GM19238 (cell line): ENCODE results near the gene FCGR3A.
"Not testable (repeated sequence)": the region's sequence is repeated elsewhere in the genome, so short reads cannot be mapped to it uniquely, and the experiment has no call there.

Experiments used
- DNase-seq: peaks from one replicate; pipeline ENCODE4 v3.0.0; 2011; ENCODE audit warnings: low spot score; ENCODE audit not compliant: insufficient read length

Gene FCGR3A

DNA sequence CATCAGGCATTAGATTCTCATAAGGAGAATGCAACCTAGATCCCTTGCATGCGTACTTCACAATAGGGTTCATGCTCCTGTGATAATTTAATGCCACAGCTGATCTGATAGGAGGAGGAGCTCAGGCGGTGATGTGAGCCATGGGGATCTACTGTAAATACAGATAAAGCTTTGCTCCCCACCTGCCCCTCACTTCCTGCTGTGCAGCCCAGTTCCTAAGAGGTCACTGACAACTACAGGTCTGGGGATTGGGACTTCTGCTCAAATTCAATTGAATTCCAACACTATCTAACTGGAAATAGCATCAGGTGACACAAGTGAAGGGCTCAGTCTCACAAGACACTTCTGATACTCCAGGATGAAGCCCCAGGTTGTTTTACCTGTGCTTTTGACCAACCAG, 7.4 kb upstream of the FCGR3A start:
- not testable (repeated sequence) for DNase-seq

DNA sequence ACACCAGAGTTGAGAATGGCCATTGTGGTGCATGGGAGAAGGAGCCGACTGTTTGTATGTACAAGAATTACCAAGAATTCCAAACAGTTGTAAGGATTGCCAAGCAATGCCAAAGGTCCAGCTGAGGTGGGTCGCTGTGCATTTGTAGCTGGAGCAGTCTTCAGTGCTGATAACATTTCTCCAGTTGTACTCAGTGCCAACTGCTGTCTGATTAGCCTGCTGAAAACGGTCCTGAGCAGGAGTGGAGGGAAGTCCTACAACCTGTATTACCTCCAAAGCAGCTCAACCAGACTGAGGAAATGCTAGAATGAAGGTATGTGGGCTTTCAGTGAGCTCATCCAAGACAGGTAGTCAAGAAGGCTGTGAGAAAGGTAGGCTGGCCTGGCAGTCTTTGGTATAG, 6.5 kb upstream of the FCGR3A start:
- DNase-seq = not testable (repeated sequence)

GRCh38 chr1:161554815-161555417, 5.3 kb upstream of the FCGR3A start:
- DNase-seq = not testable (repeated sequence)

DNA sequence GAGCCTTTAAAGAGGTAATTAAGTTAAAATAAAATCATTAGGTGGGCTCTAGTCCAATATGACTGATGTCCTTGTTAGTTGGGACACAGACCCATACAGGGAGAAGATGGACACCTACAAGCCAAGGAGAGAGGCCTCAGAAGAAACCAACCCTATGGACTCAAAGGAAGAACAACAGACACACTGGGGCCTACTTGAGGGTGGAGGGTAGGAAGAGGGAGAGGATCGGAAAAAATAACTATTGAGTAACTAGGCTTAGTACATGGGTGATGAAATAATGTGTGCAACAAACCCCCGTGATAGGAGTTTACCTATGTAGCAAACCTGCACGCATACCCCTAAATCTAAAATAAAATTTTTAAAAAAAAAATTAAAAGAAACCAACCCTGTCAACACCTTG, 4.7 kb upstream of the FCGR3A start:
- not testable (repeated sequence) for DNase-seq

DNA sequence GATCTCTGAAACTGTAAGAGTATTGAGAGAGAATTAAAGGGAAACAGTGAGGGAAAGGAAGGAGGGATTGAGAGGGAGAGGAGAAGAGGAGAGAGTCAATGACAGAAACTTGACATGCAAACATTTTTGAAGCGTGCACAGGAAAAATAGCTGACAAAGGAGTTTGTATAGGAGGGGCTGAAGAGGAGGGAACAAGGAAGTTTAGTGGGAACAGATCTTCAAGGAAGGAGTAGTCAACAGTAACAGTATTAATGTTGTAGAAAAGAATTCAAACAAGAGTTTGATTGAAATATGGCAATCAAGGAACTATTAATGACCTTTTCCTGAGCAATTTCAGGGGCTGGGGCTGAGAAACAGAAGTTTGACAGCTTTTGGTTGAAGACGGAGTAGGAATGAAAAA, 4.0 kb upstream of the FCGR3A start:
- DNase-seq = not testable (repeated sequence)

GRCh38 chr1:161550942-161551341, 1.3 kb upstream of the FCGR3A start:
- not testable (repeated sequence) for DNase-seq

DNA sequence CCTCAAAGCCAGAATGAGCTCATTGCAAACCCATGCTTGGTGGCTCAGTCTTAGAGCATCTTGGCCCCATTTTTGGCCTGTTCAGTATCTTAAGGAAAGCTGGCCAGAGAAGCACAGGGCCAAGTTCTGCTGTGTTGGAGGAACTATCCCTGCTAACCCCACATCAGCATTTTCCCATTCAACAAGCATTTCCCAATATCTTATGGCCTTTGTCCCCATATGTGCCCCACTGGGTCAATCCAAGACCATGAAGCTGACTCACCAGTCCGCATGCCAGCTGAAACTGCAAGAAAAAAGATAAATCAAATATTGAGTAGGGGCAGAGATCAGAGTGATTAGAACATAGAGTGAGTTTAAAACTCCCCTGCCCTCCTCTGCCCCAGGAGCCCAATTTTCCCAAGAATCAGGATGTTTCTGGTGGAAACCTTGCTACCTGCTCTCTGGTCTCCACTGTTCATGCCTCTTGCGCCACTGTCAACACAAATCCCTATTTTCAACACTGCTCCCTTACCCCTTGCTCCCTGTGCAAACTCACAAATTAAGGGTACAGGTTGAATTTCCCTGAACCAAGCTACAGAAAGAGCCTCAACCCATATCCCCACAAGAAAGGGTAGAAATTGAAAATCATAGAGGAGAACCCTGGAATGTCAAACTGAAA, 740 bp downstream of the FCGR3A start:
- DNase-seq = not testable (repeated sequence)

- not testable (repeated sequence) for DNase-seq
Observed at GRCh38 chr1:161547995-161548741, 1.4 kb downstream of the FCGR3A start.

GRCh38 chr1:161545005-161545731, 4.5 kb downstream of the FCGR3A start:
- DNase-seq = not testable (repeated sequence)

DNA sequence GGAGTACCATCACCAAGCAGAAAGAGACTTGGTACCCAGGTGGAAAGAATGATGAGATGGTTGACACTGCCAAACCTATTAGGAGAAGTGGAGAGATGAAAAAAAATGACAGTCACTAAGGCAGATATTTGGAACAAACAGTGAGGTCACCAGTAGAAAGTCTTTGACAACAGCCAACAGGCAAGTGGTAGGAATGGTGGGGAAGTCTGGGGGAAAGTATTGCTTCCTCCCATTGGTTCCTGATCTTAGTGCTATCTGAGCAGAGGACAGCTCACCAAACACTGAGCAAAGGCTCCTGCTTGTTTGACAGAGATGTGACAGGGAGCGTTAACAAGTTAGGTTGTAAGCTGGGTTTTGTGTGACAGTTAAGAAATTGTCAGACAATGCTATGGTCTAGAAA, 6.5 kb downstream of the FCGR3A start:
- not testable (repeated sequence) for DNase-seq

DNA sequence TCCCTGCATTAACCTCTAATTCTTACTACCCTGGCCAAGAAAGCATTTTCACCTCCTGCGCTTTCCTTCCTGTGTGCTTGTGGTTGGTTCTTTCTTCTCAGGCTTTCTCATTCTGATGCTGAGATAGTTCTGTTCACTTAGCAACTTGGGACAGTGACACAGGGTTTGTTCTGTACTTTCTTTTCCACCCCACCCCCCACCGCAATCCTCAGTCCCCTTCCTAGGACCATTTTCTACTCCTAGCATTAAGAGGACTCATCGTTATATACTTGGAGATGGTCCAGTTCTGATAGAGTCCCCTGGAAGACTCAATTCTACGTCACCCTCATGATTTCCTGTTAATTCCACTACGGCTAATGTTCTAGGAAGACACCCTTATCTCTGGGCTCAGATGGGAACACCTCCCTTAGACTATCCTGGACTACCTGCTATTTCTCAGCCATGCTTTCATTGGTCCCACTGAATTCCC, 7.5 kb downstream of the FCGR3A start:
- DNase-seq = not testable (repeated sequence)

DNA sequence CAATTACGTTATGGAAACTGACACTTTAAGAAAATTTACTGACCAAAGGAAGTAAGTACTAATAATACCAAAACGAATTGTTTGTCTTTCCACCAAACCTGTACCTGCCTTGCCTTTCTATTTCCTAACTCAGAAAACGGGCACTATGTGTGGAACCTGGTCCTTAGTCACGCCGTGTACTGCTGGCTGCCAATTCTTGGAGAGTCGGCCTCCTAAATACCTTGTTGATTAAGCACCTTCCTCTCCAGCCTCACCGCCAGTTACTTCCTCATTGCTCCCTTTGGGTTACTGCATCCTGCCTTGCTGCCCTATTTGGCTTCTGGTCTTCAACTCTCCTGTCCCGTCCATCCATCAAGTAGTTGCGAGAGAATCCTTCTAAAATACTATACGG, 9.1 kb downstream of the FCGR3A start:
- DNase-seq = not testable (repeated sequence)

DNA sequence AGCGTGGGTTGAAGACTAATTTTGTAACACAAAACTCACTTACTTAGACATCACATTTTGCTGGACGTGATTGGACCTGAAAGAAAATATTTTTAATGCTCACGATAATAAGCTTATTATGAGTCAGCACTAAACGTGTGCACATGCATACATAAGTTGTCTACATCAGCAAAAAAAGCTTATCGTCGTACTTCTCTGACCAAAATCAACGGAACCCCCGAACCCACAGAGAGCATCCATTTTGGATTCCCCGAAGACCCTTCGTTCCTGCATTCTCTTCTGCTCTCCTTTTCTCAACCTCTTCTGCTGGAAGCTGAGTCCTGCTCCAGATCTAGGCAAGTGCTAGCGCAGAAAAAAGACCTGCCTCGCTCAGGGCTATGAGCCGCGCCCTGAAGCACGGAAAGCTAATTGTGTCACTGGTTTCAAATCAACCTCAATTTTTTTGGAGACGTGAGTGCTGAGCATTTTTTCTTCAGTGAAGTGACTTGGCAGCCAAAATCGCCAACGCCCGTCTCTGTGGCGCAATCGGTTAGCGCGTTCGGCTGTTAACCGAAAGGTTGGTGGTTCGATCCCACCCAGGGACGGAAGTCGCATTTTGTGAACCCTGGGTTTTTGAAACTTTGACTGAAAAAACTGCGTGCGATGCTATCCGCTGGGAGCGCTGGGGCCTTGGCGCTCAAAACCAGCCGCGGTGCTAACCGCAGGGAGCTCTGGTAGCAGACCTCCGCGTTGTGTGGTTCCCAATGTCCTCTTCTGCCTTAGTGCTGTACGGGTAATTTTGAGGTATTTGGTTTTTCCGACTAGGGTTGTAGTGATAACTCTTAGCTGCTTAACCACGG, 9.7 kb downstream of the FCGR3A start:
- not testable (repeated sequence) for DNase-seq

GRCh38 chr1:161538925-161539479, 10.6 kb downstream of the FCGR3A start:
- DNase-seq = not testable (repeated sequence)

- DNase-seq = not testable (repeated sequence)
Observed at GRCh38 chr1:161537068-161537669, 12.4 kb downstream of the FCGR3A start.

DNA sequence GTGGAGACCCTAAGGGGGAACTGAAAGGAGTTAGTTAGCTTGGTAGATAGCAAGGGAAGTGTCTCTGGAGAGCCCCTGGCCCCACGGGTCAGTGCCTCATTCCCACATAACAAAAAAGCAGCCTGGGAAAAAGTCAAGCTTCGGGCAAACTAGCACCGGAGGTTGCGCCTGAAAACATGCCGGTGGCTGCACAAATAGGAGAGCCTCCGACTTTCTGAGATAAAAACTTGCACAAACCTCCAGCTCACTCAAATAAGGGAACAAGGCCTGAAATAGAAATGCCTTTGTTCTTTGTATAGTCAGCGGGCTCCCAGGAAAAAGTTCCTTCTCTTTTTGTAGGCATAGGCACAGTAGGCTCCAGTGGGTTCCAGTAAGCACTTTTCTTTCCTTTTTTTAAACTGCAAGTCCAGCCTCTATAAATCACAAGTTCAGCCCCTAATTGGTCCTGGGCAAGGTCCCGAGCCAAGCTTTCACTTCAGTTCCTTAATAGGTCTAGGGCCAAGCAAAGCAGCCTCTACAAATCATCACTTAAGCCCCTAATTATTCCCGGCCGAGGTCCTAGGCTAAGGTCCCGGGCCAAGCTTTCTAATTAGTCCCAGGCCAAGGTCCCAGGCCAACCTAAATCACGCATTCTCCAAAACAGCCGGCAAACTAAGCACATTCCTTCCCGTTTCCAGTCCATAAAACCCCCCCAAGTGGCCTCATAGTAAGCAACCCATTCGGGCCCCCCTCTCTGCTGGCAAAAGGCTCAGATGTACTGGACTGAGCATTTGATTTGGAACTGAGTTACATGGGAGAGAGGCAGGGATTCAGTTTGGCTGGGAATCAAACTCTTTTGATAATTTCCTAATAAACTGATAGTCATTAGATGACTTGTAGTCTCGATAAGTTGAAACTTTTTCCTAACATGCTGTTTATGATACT, 16.7 kb downstream of the FCGR3A start:
- not testable (repeated sequence) for DNase-seq

DNA sequence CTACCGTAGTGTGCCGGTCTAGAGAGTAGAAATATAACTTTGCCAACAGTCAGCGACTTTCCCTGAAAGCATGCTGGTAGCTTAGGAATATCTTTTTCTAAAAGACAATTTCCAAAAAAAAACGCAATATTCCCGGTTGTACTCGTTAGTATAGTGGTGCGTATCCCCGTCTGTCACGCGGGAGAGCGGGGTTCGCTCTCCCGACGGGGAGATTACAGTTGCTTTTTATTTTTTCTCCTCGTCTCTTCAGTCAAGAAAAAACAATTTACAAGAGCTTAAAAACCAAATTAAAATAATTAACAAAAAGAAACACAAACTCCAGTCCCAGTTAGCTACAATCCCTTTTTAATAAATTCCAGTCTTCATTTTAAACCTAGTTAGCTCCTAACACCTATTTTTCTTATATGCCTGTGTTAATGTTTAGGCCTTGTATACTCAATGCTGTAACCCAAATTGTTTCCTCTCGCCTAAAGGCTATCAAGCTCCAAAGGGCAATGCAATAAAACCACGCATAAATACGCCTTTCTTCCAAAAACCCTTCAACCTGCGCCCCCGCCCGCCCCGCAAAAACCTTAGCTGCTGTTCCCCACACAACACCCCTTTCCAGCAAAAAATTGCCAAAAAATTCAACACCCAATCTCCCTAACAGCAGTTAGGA, 17.5 kb downstream of the FCGR3A start:
- DNase-seq = no peak
